HEK293 (cell line): Measurements from ENCODE around the gene COA4.
A peak's percentile ranks its signal among the peaks of the same experiment; 100 is the strongest.

Experiments used
- CTCF ChIA-PET: fragments of 350-600 bp; formaldehyde crosslinking; extraction: SDS; loops from one replicate; lab custom pipeline; 2021; ENCODE audit warnings: antibody characterized with exemption; lab: Yijun Ruan, JAX
- POLR2A ChIA-PET: fragments of 300-600 bp; formaldehyde crosslinking; extraction: SDS; loops from one replicate; lab custom pipeline; 2020; ENCODE audit warnings: antibody characterized with exemption, inconsistent platforms; lab: Yijun Ruan, JAX
- H3K27ac ChIP-seq: fragments of 200-500 bp; sonication (Bioruptor generic); 2 replicates; pipeline ENCODE4 v1.5.1; 2014; ENCODE audit warnings: low read depth, low read length, control low read depth, inconsistent platforms; ENCODE audit errors: extremely low read depth
- H3K36me3 ChIP-seq, 2 experiments: fragments of 200-500 bp in 1 of 2; sonication (Bioruptor generic) in 1 of 2; 1 replicate in 1 of 2; 2 replicates in 1 of 2; pipeline ENCODE4 v1.5.1; 2014 to 2017; ENCODE audit warnings: inconsistent platforms in 2 of 2, low read length in 2 of 2; ENCODE audit not compliant: control insufficient read depth in 2 of 2, insufficient read depth in 1 of 2
- H3K4me1 ChIP-seq: fragments of 200-500 bp; sonication (Bioruptor generic); 2 replicates; pipeline ENCODE4 v1.5.1; 2014; ENCODE audit warnings: mild to moderate bottlenecking, low read length, inconsistent platforms; ENCODE audit not compliant: control insufficient read depth, insufficient read depth
- H3K4me3 ChIP-seq: 2 replicates; pipeline ENCODE4 v1.5.1; 2011; ENCODE audit warnings: low read depth, mild to moderate bottlenecking, control low read depth, low read length, moderate library complexity
- H3K9me3 ChIP-seq: fragments of 200-500 bp; sonication (Bioruptor generic); 2 replicates; pipeline ENCODE4 v1.5.1; 2014; ENCODE audit warnings: low read depth, low read length, inconsistent platforms; ENCODE audit not compliant: control insufficient read depth, insufficient read depth
- BCL6B ChIP-seq: fragments of 450-650 bp; formaldehyde crosslinking; IDR thresholded peaks from 2 replicates; pipeline ENCODE4 v1.5.1; 2017; ENCODE audit warnings: missing biosample characterization, missing genetic modification characterization
- GFI1B ChIP-seq: fragments of 450-650 bp; formaldehyde crosslinking; IDR thresholded peaks from 2 replicates; pipeline ENCODE4 v1.5.1; 2016; ENCODE audit warnings: missing biosample characterization, missing genetic modification characterization
- GLI2 ChIP-seq: fragments of 450-650 bp; formaldehyde crosslinking; IDR thresholded peaks from 2 replicates; pipeline ENCODE4; 2017; ENCODE audit warnings: missing biosample characterization, missing genetic modification characterization, low read depth, borderline replicate concordance
- KLF1 ChIP-seq: fragments of 450-650 bp; formaldehyde crosslinking; IDR thresholded peaks from 2 replicates; pipeline ENCODE4 v1.5.1; 2016; ENCODE audit warnings: missing biosample characterization, missing genetic modification characterization
- MEIS1 ChIP-seq: sonication (generic); formaldehyde crosslinking; IDR thresholded peaks from 2 replicates; pipeline ENCODE4 v1.8.1; 2022; ENCODE audit warnings: missing genetic modification reagents, mild to moderate bottlenecking, borderline replicate concordance
- PRDM10 ChIP-seq: fragments of 450-650 bp; formaldehyde crosslinking; IDR thresholded peaks from 2 replicates; pipeline ENCODE4 v1.5.1; 2016; ENCODE audit warnings: missing biosample characterization, missing genetic modification characterization
- SP7 ChIP-seq: fragments of 450-650 bp; formaldehyde crosslinking; IDR thresholded peaks from 2 replicates; pipeline ENCODE4 v1.5.1; 2016; ENCODE audit warnings: missing biosample characterization, missing genetic modification characterization
- TCF7L2 ChIP-seq: IDR thresholded peaks from 2 replicates; pipeline ENCODE4 v1.6.1; 2011; ENCODE audit warnings: low read depth, mild to moderate bottlenecking, inconsistent platforms, low read length, moderate library complexity, borderline replicate concordance
- ZBTB20 ChIP-seq: fragments of 450-650 bp; formaldehyde crosslinking; IDR thresholded peaks from 2 replicates; pipeline ENCODE4 v1.5.1; 2016; ENCODE audit warnings: missing biosample characterization, missing genetic modification characterization
- ZNF112 ChIP-seq: fragments of 450-650 bp; formaldehyde crosslinking; IDR thresholded peaks from 2 replicates; pipeline ENCODE4 v1.5.0; 2017; ENCODE audit warnings: missing biosample characterization, missing genetic modification characterization
- ZNF114 ChIP-seq: fragments of 450-650 bp; formaldehyde crosslinking; IDR thresholded peaks from 2 replicates; pipeline ENCODE4 v1.5.0; 2017; ENCODE audit warnings: missing biosample characterization, missing genetic modification characterization
- ZNF211 ChIP-seq: fragments of 450-650 bp; formaldehyde crosslinking; IDR thresholded peaks from 2 replicates; pipeline ENCODE4 v1.5.1; 2016; ENCODE audit warnings: low read depth, missing biosample characterization, missing genetic modification characterization
- ZNF274 ChIP-seq, 2 experiments: fragments of 200-500 bp in 1 of 2; fragments of 450-650 bp in 1 of 2; sonication (Bioruptor generic) in 1 of 2; formaldehyde crosslinking in 1 of 2; IDR thresholded peaks; 2 replicates each; pipeline versions ENCODE4 v1.5.1 to v1.6.1; 2014 to 2016; ENCODE audit warnings: borderline replicate concordance in 1 of 2, inconsistent platforms in 1 of 2, low read length in 1 of 2, missing biosample characterization in 1 of 2, missing genetic modification characterization in 1 of 2
- ZNF341 ChIP-seq: fragments of 450-650 bp; formaldehyde crosslinking; IDR thresholded peaks from 2 replicates; pipeline ENCODE4; 2016; ENCODE audit warnings: low read depth, missing biosample characterization, missing genetic modification characterization
- ZNF473 ChIP-seq: fragments of 450-650 bp; formaldehyde crosslinking; IDR thresholded peaks from 2 replicates; pipeline ENCODE4 v1.5.1; 2017; ENCODE audit warnings: missing biosample characterization, missing genetic modification characterization
- ZNF521 ChIP-seq: fragments of 450-650 bp; formaldehyde crosslinking; IDR thresholded peaks from 2 replicates; pipeline ENCODE4 v1.5.1; 2017; ENCODE audit warnings: missing biosample characterization, mild to moderate bottlenecking, missing genetic modification characterization
- ZNF571 ChIP-seq: fragments of 450-650 bp; formaldehyde crosslinking; IDR thresholded peaks from 2 replicates; pipeline ENCODE4 v1.5.0; 2017; ENCODE audit warnings: missing biosample characterization, missing genetic modification characterization
- ZNF596 ChIP-seq: fragments of 450-650 bp; IDR thresholded peaks from 2 replicates; pipeline ENCODE4 v1.5.0; 2018; ENCODE audit warnings: missing biosample characterization, mild to moderate bottlenecking, missing genetic modification characterization, moderate library complexity
- ZNF677 ChIP-seq: fragments of 450-650 bp; IDR thresholded peaks from 2 replicates; pipeline ENCODE4 v1.5.0; 2018; ENCODE audit warnings: missing biosample characterization, mild to moderate bottlenecking, missing genetic modification characterization, moderate library complexity
- ZNF843 ChIP-seq: fragments of 450-650 bp; formaldehyde crosslinking; IDR thresholded peaks from 2 replicates; pipeline ENCODE4 v1.5.1; 2016; ENCODE audit warnings: missing biosample characterization, missing genetic modification characterization

The COA4 gene

GRCh38 chr11:73866095-73866579 lies 10.5 kb downstream of the COA4 start:
- H3K4me1 ChIP-seq, result no peaks in the 10 kb centered on the region
- POLR2A ChIA-PET, result interaction anchor here (1.3 kb wide), 1 partner anchor 11 kb away, joined by 3 read pairs; the partner anchor contains the start of genes COA4 and PAAF1
- no peak overlapping the region for H3K27ac ChIP-seq
- 0 out of 2 replicates have a peak, but pooled peaks have one; percentile 18 for TF ChIP-seq KLF1 (tag by site-specific recombination)
- no peak for TF ChIP-seq ZNF341
- no peak for TF ChIP-seq TCF7L2
- no peak overlapping the region for H3K4me3 ChIP-seq
- H3K36me3 ChIP-seq, result peaks cover 3 to 26% of the 10 kb centered on the region in 2 experiments; a peak in 2 of 3 replicates
- CTCF ChIA-PET, result no interaction called here
- no peaks in the 10 kb centered on the region for H3K9me3 ChIP-seq

GRCh38 chr11:73862986-73863385 lies 13.7 kb downstream of the COA4 start:
- TF ChIP-seq ZNF571, result no peak
- POLR2A ChIA-PET, result no interaction called here

GRCh38 chr11:73860202-73860601 lies 16.4 kb downstream of the COA4 start:
- Histone ChIP-seq H3K9me3 (no peaks in the 10 kb centered on the region), H3K27ac (no peak overlapping the region), H3K4me3 (no peak overlapping the region), H3K4me1 (no peaks in the 10 kb centered on the region), H3K36me3 (peaks cover 0 to 22% of the 10 kb centered on the region in 2 experiments; a peak in 1 of 3 replicates)
- ChIA-PET POLR2A (no interaction called here), CTCF (no interaction called here)
- peak; percentile 74 for TF ChIP-seq PRDM10 (tag by site-specific recombination)
- no peak for TF ChIP-seq MEIS1 (CRISPR knock-in tag)

More at GRCh38 chr11:73862986-73863385, 13.7 kb downstream of the COA4 start:
- no peaks in the 10 kb centered on the region for H3K9me3 ChIP-seq
- CTCF ChIA-PET, result no interaction called here
- no peaks in the 10 kb centered on the region for H3K4me1 ChIP-seq
- no peak overlapping the region for H3K27ac ChIP-seq
- peaks cover 0 to 22% of the 10 kb centered on the region in 2 experiments; a peak in 1 of 3 replicates for H3K36me3 ChIP-seq
- no peak overlapping the region for H3K4me3 ChIP-seq

GRCh38 chr11:73859671-73860070 lies 17.0 kb downstream of the COA4 start:
- Histone ChIP-seq H3K27ac (no peak overlapping the region), H3K4me3 (no peak overlapping the region), H3K9me3 (no peaks in the 10 kb centered on the region), H3K4me1 (no peaks in the 10 kb centered on the region), H3K36me3 (peaks cover 0 to 22% of the 10 kb centered on the region in 2 experiments; a peak in 1 of 3 replicates)
- ChIA-PET CTCF (no interaction called here), POLR2A (interaction anchor here (0.6 kb wide), 1 partner anchor 14 kb away, joined by 3 read pairs; no protein-coding TSS in a partner anchor)
- TF ChIP-seq ZNF596 (tag by site-specific recombination), result no peak
- no peak for TF ChIP-seq ZNF114 (tag by site-specific recombination)
- no peak for TF ChIP-seq SP7 (tag by site-specific recombination)
- no peak for TF ChIP-seq ZNF843
- no peak for TF ChIP-seq ZNF211 (tag by site-specific recombination)
- TF ChIP-seq ZNF112 (tag by site-specific recombination), result no peak
- no peak for TF ChIP-seq ZNF521 (tag by site-specific recombination)
- no peak for TF ChIP-seq ZNF677
- no peak for TF ChIP-seq ZNF473 (tag by site-specific recombination)
- TF ChIP-seq BCL6B, result no peak
- no peak for TF ChIP-seq GLI2 (tag by site-specific recombination)
- TF ChIP-seq ZNF274 (IDR thresholded peaks at IDR 0.05; ENCODE audit: low read length), result no peak
- TF ChIP-seq ZNF274 (tag by site-specific recombination; IDR thresholded peaks at IDR 0.05; ENCODE audit: borderline replicate concordance), result no peak
- no peak for TF ChIP-seq KLF1 (tag by site-specific recombination)
- no peak for TF ChIP-seq ZBTB20 (tag by site-specific recombination)
- TF ChIP-seq GFI1B (tag by site-specific recombination), result no peak
